Measurements from ENCODE around the gene POU2F3. TPM values are rescaled to one million over a fixed set of nuclear protein-coding genes. Genes with fewer than 3 reads are reported as not detected.
A peak's percentile ranks its signal among the peaks of the same experiment; 100 is the strongest.

POU2F3 gene
- total RNA-seq, 1 experiment from 2014 or later = not detected

DNA sequence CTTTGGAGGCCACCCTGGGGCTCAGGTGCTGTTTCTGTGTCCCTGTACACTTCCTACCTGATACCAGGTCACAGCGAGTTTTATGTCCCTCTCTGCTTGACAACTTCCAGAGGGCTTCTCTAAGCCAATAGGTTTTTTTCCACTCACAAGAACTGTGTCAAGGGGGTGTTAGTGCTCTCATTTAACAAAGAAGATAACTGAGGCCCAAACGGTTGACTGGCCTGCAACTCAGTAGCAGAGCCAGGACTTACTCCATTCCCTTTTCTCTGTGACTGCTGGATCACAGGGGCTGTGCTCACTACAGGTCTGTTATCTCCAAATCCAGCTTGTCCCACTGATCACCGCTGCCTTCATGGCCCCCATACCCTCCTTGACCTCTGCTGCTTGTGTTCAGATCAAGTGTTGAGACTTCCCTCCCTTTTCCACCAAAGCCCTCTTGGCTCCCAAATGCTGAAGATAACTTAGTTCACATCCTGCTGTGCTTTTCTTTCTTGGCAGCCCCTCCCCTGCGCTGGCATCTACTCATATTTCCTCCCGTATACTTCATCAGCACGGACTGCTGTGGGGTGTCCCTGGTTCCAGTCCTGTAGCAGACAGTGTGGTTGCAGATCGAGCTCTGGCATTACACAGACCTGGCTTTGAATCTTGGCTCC is 41.3 kb downstream of the POU2F3 start:
- no peak for DNase-seq (ENCODE audit: low read depth)

GRCh38 chr11:120283124-120283523 is 43.2 kb downstream of the POU2F3 start:
- no peak for DNase-seq (ENCODE audit: low read depth)

DNA sequence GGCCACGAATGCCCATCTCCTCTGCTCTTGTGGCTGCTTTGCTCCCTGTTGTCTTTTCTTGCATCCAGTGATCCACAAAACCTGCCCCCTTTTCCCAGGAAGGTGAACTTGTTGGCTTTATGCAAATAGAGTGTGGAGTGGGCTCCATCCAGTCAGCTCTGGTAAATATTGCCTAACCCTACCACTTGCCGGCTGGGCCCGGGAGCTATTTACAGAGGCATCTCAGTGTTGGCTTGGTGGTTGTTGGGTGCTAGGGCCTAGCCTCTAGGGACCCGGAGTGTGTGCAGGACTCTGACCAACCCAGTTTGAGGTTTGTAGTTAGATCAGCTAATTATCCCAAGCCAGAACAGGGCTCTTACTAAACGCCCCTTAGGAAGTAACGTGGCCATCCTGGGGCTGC is 44.3 kb downstream of the POU2F3 start:
- no peak for DNase-seq (ENCODE audit: low read depth)

GRCh38 chr11:120285256-120285655 is 45.3 kb downstream of the POU2F3 start:
- DNase-seq (ENCODE audit: low read depth) = no peak

GRCh38 chr11:120288021-120288420 is 48.1 kb downstream of the POU2F3 start:
- no peak for DNase-seq (ENCODE audit: low read depth)

GRCh38 chr11:120289426-120289825 is 49.5 kb downstream of the POU2F3 start:
- DNase-seq (ENCODE audit: low read depth) = no peak

DNA sequence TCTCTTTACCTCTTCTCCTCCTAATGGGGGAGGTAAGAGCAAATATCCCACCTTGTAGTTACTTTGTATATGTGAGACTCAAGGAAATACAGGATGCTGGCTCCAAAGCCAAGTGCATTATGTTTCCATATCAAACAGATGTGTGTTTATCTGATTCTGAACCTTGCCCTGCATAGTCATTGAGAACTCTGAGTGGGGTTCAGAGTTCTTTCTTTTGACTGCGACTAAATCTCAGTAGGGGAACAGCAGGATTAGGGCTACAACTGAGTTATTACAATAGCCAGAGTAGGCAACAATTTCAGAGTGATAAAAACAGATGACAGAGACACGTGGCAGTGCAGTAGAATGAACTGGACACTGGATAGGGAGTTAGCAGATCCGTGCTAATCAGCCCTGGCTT is 51.0 kb downstream of the POU2F3 start:
- no peak for DNase-seq (ENCODE audit: low read depth)

DNA sequence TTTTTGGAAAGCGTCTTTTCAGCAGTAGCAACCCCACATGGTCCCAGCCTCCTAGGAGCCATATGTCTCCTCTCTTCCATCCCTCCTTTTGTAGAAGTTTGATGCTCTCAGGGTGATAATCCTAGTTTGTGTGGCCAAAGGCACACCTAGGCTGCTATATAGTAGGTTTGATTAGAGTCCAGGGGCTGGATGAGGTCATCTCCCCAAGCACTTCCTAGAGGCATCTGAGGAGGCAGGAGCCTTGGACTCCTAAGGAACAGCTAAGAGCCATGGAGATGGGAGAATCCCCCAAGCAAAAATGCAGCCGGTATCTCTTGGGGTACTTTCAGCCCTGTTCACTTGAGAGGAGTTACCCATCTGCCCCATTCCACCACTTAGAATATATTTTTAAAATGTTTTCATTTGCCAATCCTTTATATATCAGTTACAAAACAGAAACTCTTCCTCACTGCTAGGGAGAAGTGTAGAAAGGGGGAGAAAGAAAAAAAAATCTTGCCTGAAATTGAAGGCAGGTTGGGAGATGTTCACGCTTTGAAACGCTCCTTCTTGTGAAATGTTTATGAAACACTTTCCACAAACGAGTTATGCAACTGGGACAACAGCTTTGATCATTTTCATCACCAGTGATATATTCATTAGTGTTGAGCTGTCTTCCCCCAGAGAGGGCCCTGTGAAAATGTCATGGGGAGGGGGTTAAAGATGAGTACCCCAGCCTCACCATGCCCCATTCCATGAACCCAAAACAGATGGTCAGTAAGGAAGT is 53.3 kb downstream of the POU2F3 start:
- no peak for DNase-seq (ENCODE audit: low read depth)

DNA sequence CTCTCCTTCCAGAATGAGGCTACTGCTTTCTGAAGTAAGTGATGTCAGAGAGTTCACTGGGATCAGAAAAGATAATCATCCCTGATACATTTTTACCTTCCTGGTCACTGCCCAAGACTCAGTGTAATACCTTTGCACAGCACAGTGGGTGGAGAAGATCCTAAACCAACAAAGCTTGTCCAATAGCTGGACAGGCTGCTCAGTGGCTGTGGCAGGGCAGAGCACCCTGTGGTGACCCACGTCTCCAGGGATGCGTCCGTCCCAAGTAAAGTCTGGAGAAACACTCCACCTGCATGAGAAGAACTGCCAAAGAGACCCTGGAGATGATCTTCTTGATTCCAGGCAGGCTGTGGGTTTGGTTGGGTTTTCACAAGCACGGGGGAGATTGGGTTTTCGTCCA is 54.2 kb downstream of the POU2F3 start:
- no peak for DNase-seq (ENCODE audit: low read depth)

DNA sequence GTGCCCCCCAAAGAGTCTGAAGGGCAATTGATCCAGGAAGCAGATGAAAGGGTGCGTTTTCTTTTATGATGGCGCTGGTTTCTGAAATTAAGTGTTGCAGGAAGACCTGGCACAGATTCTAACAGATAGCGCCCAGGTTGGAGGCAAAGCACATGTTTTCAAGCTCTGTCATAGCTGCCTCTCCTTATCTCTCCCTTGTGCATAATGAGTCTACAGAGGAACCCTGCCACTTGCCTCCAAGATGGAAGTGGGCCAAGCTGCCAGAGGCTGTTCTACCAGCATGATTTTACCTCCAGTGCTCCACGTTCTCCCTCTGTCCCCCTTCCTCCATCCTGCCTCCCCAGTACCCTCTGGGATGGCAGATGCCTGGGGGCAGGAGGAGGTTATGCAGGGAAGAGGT is 55.2 kb downstream of the POU2F3 start:
- peak; percentile 29 for DNase-seq (ENCODE audit: low read depth)

DNA sequence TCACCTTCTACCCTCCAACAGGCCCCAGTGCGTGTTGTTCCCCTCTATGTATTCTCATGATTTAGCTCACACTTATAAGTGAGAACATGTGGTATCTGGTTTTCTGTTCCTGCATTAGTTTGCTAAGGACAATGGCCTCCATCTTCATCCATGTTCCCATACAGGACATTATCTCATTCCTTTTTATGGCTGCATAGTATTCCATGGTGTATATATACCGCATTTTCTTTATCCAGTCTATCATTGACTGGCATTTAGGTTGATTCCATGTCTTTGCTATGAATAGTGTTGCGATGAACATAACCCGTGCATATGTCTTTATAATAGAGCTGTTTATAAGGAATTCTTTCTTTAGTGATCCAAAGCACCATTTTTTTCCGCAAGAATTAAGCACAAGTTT is 56.6 kb downstream of the POU2F3 start:
- DNase-seq (ENCODE audit: low read depth) = no peak

GRCh38 chr11:120298461-120298860 is 58.5 kb downstream of the POU2F3 start:
- no peak for DNase-seq (ENCODE audit: low read depth)

DNA sequence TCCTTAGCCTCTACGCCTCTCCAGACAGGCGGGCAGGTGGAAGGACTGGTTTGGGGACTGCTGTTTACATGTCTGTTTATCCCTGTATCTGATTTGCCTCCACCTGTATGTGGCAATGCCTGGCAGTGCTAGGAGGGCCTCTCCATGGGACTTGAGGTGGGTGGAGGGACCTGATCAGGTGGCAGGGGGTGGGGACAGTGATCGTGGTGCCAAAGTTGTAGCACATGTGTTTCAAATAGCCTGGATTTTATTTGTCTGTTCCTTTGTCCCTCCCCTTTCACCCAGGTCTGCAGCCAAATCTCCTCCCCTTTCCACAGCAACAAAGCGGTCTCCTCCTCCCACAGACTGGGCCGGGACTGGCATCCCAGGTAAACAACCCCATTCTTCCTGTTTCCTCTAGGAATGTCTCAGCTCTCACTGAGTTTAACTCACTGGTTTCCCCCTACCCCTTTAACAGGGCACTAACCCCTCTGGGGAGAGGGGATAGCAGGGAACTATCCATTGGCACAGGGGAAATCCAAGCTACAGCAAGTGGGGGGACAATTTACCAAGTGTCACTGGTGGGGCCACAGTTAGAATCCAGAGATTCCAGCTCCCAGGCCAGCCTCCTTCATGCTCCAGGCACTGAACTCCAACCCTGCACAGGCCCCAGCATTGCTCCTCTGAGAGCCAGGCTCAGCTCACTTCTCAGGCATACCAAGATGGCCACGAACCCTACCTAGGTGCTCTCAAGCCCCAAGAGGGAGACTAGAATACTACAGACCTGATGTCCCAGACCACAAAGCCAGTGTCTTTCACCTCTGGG is 62.3 kb downstream of the POU2F3 start:
- DNase-seq (ENCODE audit: low read depth) = no peak

DNA sequence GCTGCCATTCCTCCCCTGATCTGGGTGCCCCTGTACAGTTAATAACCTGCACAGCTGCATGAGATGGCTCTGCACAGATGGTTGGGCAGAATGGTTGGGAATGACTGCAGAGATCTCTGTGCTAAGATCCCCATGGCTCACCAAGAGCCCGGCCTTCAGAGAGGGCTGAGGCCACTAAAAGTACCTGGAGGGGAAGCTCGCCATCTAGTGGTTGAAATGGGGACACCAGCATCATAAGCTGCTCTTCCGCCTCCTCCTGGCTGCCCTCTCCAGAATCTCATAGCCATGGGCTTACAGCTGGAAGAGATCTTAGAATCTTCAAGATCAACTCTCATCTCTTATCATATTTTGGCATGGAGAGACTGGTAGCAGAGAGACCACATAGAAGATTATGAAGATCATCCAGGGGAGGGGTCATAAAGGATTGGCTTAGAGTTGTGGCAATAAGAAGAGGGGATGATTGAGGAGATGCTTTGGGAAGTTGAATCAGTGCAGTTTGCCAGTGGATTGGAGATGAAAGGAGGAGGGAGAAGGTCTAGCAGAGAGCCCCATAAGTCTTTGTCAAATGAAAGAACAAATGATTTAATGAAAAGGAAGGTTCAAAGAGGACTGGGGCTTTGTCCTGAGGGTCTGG is 63.2 kb downstream of the POU2F3 start:
- DNase-seq (ENCODE audit: low read depth) = peak; percentile 69

GRCh38 chr11:120304526-120304925 is 64.6 kb downstream of the POU2F3 start:
- no peak for DNase-seq (ENCODE audit: low read depth)

DNA sequence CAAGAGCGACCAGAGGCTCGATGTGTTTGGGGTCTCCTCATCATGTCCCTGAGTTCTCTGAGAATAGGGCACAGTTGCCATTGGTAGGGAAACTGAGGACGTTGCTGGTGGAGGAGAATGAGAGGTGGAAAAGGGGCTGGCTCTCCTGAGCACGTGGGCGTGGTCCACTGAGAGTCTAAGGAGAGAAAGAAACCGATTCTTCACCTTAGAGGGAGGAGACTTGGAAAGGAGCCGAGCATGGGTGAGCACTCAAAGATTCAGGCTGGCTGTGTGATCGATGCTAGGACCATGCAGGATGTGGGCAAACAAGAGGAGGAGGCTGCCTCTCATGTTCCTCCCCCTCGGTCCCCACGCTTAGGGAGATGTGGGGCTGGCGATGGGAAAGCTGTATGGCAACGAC is 65.3 kb downstream of the POU2F3 start:
- no peak for DNase-seq (ENCODE audit: low read depth)

DNA sequence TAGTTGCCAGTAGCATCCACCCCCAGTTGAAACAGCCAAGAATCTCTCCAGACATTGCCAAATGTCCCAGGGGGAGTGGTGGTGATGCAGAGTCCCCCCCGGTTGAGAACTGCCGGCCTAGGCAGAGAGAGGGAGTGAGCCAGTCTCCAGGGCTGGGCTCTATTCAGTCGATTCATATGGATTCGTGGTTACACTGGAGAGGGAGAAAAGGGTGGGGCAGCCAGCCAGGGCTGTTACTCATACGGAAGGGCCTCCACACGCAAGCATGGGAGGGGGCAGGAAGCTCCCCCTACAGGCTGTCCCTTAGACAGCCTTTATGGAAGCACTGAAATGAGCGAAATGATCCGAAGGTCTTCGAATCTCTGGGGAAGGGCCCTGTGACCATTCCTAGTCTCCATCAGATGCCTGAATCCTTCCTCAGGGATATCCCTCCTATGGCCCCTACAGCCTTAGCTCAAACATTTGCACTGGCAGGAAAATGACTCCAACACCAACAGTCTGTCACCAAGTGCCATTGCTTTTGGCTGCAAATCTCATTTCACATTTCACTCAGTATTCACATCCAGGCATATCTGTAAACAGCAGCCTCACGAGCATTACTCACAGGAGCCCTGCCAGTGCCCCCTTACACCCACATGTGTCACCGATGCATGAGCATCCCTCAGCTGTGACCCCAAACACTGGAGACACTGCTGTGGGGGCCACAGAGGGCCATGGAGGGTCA is 66.7 kb downstream of the POU2F3 start:
- DNase-seq (ENCODE audit: low read depth) = peak; percentile 88

DNA sequence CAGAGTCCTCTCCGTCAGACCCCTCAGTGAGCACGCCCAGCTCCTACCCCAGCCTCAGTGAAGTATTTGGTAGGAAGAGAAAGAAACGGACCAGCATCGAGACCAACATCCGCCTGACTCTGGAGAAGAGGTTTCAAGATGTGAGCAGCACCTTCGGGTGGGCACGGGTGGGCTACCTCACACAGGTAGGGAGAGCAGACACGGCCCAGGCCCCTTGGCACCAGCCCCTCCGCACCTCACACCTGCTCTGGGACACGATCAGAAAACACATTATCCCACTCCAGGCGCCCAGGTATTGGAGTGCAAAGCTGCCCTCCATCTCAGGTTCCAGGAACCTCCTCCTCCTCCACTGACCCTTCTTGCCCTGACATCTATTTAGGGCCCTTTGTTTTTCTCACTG is 67.5 kb downstream of the POU2F3 start:
- DNase-seq (ENCODE audit: low read depth) = no peak

GRCh38 chr11:120308081-120308480 is 68.1 kb downstream of the POU2F3 start:
- DNase-seq (ENCODE audit: low read depth) = no peak

GRCh38 chr11:120310870-120311269 is 70.9 kb downstream of the POU2F3 start:
- DNase-seq (ENCODE audit: low read depth) = no peak

GRCh38 chr11:120314861-120315260 is 74.9 kb downstream of the POU2F3 start:
- DNase-seq (ENCODE audit: low read depth) = no peak

Measured in RPMI7951 (cell line).